ENCODE measurements around the gene TM9SF4. TPM values are rescaled to one million over a fixed set of nuclear protein-coding genes. Genes with fewer than 3 reads are reported as not detected.

Gene TM9SF4
- 27.2 to 41.0 TPM (median 36.2 TPM) in 5 replicates for total RNA-seq (2022; extraction: Qiagen RNA extraction; ENCODE audit: low read depth)

GRCh38 chr20:32109392-32110172 is at the start of gene TM9SF4:
Gene TM9SF4 (plus strand): TSS chr20:32109714. CDS start chr20:32109741, 27 bp downstream.

GRCh38 chr20:32207626-32208498 is 98.3 kb downstream of the TM9SF4 start, which contains the start of the genes PLAGL2 and POFUT1:
Gene PLAGL2 (minus strand): TSS chr20:32207743. CDS start chr20:32202178, 5,565 bp downstream.
Gene POFUT1 (plus strand): TSS chr20:32207880. CDS start chr20:32207942, 62 bp downstream.

Other genes with a start within 250 kb of the TM9SF4 start
- 0.62 to 1.3 TPM (median 0.90 TPM) in 5 replicates for gene DUSP15, start 239.2 kb upstream of the TM9SF4 start, total RNA-seq (2022; extraction: Qiagen RNA extraction; ENCODE audit: low read depth)
- 0.13 TPM in 1 of 5 replicates, not detected in the others for gene TTLL9, start 239.1 kb upstream of the TM9SF4 start, total RNA-seq (2022; extraction: Qiagen RNA extraction; ENCODE audit: low read depth)
- gene PDRG1, start 157.7 kb upstream of the TM9SF4 start, total RNA-seq (2022; extraction: Qiagen RNA extraction; ENCODE audit: low read depth): 29.0 to 39.8 TPM (median 32.4 TPM) in 5 replicates
- gene XKR7, start 141.6 kb upstream of the TM9SF4 start, total RNA-seq (2022; extraction: Qiagen RNA extraction; ENCODE audit: low read depth): 0.02 to 0.03 TPM in 2 of 5 replicates, not detected in the others
- 0.28 to 0.88 TPM (median 0.41 TPM) in 5 replicates for gene CCM2L, start 99.3 kb upstream of the TM9SF4 start, total RNA-seq (2022; extraction: Qiagen RNA extraction; ENCODE audit: low read depth)
- gene HCK, start 57.5 kb upstream of the TM9SF4 start, total RNA-seq (2022; extraction: Qiagen RNA extraction; ENCODE audit: low read depth): 0.07 to 0.14 TPM in 2 of 5 replicates, not detected in the others
- gene PLAGL2, start 98.0 kb downstream of the TM9SF4 start, total RNA-seq (2022; extraction: Qiagen RNA extraction; ENCODE audit: low read depth): 11.8 to 14.9 TPM (median 13.2 TPM) in 5 replicates
- gene POFUT1, start 98.2 kb downstream of the TM9SF4 start, total RNA-seq (2022; extraction: Qiagen RNA extraction; ENCODE audit: low read depth): 33.3 to 43.8 TPM (median 42.9 TPM) in 5 replicates
- gene KIF3B, start 167.9 kb downstream of the TM9SF4 start, total RNA-seq (2022; extraction: Qiagen RNA extraction; ENCODE audit: low read depth): 23.5 to 30.1 TPM (median 24.9 TPM) in 5 replicates
- gene ASXL1, start 248.6 kb downstream of the TM9SF4 start, total RNA-seq (2022; extraction: Qiagen RNA extraction; ENCODE audit: low read depth): 26.8 to 36.5 TPM (median 33.7 TPM) in 5 replicates

Data from A549 treated with ZK216348 at 1 μM for 4 hours (cell line).